ENCODE data around the gene PLAGL2.

DNA sequence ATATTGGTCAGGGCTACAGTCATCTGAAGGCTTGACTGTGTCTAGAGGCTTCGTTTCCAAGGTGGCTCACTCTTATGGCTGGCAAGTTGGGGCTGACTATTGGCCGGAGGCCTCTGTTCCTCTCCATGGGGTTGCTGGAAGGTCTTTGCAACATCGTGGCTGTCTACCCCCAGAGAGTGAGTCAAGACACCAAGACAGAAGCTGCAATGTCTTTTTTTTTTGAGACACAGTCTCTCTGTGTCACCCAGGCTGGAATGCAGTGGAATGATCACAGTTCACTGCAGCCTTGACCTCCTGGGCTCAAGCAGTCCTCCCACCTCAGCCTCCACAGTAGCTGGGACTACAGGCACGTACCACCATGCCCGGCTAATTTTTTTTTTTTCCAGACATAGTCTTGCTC lies 40.5 kb upstream of the PLAGL2 start:
- TF ChIP-seq, protein P1, sequence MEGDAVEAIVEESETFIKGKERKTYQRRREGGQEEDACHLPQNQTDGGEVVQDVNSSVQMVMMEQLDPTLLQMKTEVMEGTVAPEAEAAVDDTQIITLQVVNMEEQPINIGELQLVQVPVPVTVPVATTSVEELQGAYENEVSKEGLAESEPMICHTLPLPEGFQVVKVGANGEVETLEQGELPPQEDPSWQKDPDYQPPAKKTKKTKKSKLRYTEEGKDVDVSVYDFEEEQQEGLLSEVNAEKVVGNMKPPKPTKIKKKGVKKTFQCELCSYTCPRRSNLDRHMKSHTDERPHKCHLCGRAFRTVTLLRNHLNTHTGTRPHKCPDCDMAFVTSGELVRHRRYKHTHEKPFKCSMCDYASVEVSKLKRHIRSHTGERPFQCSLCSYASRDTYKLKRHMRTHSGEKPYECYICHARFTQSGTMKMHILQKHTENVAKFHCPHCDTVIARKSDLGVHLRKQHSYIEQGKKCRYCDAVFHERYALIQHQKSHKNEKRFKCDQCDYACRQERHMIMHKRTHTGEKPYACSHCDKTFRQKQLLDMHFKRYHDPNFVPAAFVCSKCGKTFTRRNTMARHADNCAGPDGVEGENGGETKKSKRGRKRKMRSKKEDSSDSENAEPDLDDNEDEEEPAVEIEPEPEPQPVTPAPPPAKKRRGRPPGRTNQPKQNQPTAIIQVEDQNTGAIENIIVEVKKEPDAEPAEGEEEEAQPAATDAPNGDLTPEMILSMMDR (IDR thresholded peaks at IDR 0.05) = no peak
- TF ChIP-seq POLR2A (IDR thresholded peaks at IDR 0.05) = no peak
- TF ChIP-seq POLR2AphosphoS5 (IDR thresholded peaks at IDR 0.05) = no peak

Measured in prostate gland (tissue), 2 donors.